Neural progenitor cell (in vitro differentiated cells): ENCODE results near the gene PTPRU.

Source experiments
- EZH2 ChIP-seq: fragments of 200-600 bp; sonication (generic); IDR thresholded peaks from 2 replicates; pipeline ENCODE4 v1.6.1; 2017; ENCODE audit warnings: antibody characterized with exemption, mild to moderate bottlenecking, moderate library complexity
- EZH2phosphoT487 ChIP-seq: fragments of 200-600 bp; sonication (generic); IDR thresholded peaks from 2 replicates; pipeline ENCODE4 v1.6.1; 2017; ENCODE audit warnings: antibody characterized with exemption
- TF ChIP-seq, protein P1 (sequence below): fragments of 200-600 bp; sonication (generic); IDR thresholded peaks from 2 replicates; pipeline ENCODE4 v1.5.1; 2017; ENCODE audit warnings: antibody characterized with exemption, mild to moderate bottlenecking

DNA sequence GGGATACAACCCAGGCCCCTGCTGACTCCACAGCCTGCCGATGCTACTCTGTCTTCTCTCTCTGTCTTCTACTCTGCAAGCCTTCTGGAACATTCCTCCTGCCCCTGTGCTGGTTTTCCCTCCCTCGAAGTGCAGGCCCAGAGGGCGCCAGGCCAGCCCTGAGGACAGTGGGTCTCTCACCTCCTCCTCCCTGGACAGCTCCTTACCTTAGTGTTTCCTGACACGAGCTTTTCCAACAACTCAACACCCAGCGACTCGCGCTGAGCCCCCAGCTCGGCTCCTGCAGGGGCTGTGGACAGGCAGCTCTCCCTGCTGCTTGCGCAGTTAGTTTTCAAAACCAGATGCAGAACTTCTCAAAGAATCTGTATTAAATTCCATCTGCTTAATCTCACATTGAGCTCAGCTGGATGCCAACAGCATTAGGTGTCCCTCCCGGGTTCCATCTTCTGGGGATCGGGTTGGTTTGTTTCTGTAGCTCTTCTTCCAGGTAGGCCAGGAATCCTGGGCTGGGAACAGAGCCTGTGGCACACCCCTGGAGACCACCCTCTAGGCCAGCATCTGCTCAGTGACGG lies 54.2 kb downstream of the PTPRU start:
- TF ChIP-seq EZH2 (no peak), EZH2phosphoT487 (no peak)
- TF ChIP-seq, protein P1, sequence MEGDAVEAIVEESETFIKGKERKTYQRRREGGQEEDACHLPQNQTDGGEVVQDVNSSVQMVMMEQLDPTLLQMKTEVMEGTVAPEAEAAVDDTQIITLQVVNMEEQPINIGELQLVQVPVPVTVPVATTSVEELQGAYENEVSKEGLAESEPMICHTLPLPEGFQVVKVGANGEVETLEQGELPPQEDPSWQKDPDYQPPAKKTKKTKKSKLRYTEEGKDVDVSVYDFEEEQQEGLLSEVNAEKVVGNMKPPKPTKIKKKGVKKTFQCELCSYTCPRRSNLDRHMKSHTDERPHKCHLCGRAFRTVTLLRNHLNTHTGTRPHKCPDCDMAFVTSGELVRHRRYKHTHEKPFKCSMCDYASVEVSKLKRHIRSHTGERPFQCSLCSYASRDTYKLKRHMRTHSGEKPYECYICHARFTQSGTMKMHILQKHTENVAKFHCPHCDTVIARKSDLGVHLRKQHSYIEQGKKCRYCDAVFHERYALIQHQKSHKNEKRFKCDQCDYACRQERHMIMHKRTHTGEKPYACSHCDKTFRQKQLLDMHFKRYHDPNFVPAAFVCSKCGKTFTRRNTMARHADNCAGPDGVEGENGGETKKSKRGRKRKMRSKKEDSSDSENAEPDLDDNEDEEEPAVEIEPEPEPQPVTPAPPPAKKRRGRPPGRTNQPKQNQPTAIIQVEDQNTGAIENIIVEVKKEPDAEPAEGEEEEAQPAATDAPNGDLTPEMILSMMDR, result no peak
